GM20000 (cell line): Measurements from ENCODE around the gene WDR88.
"Not testable (repeated sequence)": the region's sequence is repeated elsewhere in the genome, so short reads cannot be mapped to it uniquely, and the experiment has no call there.

Source experiments
- DNase-seq: peaks from one replicate; pipeline ENCODE4 v3.0.0; 2012; ENCODE audit warnings: low spot score
- TF ChIP-seq, protein P1 (sequence below): IDR thresholded peaks from 2 replicates; pipeline ENCODE4 v1.5.1; 2012; ENCODE audit warnings: mild to moderate bottlenecking, control low read depth; ENCODE audit errors: extremely low read depth, missing control alignments

The WDR88 gene

GRCh38 chr19:33217881-33218280 lies 86.0 kb downstream of the WDR88 start:
- DNase-seq = no peak
- TF ChIP-seq, protein P1, sequence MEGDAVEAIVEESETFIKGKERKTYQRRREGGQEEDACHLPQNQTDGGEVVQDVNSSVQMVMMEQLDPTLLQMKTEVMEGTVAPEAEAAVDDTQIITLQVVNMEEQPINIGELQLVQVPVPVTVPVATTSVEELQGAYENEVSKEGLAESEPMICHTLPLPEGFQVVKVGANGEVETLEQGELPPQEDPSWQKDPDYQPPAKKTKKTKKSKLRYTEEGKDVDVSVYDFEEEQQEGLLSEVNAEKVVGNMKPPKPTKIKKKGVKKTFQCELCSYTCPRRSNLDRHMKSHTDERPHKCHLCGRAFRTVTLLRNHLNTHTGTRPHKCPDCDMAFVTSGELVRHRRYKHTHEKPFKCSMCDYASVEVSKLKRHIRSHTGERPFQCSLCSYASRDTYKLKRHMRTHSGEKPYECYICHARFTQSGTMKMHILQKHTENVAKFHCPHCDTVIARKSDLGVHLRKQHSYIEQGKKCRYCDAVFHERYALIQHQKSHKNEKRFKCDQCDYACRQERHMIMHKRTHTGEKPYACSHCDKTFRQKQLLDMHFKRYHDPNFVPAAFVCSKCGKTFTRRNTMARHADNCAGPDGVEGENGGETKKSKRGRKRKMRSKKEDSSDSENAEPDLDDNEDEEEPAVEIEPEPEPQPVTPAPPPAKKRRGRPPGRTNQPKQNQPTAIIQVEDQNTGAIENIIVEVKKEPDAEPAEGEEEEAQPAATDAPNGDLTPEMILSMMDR = no peak

DNA sequence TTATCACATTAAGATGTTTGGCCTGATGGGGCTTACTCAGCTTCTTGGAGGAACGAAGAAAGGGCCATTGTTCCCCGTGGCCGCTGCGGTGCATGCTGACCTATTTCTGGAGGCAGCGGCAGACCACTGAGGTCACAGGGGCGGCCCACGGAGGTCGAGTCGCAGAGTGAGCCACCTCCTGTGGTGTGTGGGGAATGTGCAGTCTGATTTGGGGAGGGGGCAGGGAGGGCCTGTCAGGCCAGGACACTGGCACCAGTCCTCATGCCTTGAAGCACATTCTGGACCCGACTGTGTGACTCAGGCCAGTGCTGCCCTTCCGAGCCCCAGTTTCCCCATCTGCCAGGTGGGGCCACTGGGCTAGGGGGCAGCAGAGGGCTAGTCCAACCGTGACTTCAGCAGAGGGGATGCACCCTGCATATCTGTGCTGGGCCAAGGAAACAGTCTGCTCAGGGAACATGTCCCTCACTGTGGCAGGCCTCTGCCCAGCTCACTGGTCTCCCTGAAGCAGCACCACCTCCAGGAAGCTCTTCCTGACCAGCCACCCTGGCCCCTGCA lies 87.4 kb downstream of the WDR88 start:
- DNase-seq = no peak

GRCh38 chr19:33220115-33220514 lies 88.2 kb downstream of the WDR88 start:
- TF ChIP-seq, protein P1 = no peak
- DNase-seq = no peak

More for the DNA sequence above, 87.4 kb downstream of the WDR88 start:
- TF ChIP-seq, protein P1 = peak; percentile 21

GRCh38 chr19:33220735-33221134 lies 88.8 kb downstream of the WDR88 start:
- TF ChIP-seq, protein P1 = no peak

GRCh38 chr19:33221638-33222037 lies 89.7 kb downstream of the WDR88 start:
- DNase-seq = no peak
- TF ChIP-seq, protein P1 = no peak

More at GRCh38 chr19:33220735-33221134, 88.8 kb downstream of the WDR88 start:
- no peak for DNase-seq

GRCh38 chr19:33222255-33222654 lies 90.3 kb downstream of the WDR88 start:
- not testable (repeated sequence) for DNase-seq

DNA sequence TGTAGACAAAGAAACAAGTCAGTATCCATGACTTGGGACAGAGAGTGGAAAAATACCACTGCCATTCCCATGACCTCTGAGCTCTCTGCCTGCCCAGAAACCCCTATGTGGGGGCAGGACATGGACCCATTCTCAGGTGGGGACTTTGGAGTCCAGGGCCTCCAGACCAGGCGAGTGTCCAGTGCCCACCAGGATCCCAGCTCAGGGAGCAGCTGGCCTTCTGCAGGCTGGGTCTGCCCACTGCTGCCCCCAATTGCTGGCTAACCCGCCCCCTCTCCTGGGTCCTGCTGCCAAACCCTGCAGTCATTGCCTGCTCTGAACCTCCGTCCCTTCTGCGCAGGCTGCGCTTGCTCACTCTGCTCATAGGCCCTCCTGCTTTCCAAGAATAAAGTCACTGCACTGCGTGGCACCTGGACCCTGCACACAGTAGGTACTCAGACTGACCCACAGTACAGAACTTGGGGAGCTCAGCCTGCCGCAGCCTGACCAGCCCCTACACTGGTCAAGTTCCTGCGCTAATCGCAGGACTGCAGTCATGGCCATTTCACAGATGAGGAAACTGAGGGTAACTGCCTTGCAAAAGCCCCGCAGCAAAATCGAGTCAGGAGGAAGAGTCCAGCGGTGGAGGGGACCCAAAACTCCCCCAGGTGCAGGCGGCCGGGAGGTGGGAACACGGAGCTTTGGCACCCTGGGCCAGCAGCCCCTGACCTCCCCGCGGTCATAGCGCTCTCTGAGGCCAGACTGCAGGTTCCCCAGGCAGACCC lies 93.0 kb downstream of the WDR88 start:
- no peak for DNase-seq
- TF ChIP-seq, protein P1 = no peak
